A673 (cell line): ENCODE data around the gene ZFAND4.
"Not testable (repeated sequence)": the region's sequence is repeated elsewhere in the genome, so short reads cannot be mapped to it uniquely, and the experiment has no call there.

ENCODE experiments used
- CTCF ChIP-seq: fragments of 300-800, 200-600 bp; sonication (generic); conservative IDR thresholded peaks from 2 replicates; pipeline ENCODE4 v1.5.1; 2017; ENCODE audit warnings: low read depth, mild to moderate bottlenecking, antibody characterized with exemption, low read length, moderate library complexity, mixed read lengths
- EZH2 ChIP-seq: fragments of 200-600 bp; sonication (generic); IDR thresholded peaks from 2 replicates; pipeline ENCODE4 v1.6.1; 2017; ENCODE audit warnings: borderline replicate concordance, low read depth, mild to moderate bottlenecking, mixed read lengths, antibody characterized with exemption, low read length; ENCODE audit not compliant: poor library complexity, severe bottlenecking

GRCh38 chr10:45717053-45717452 is 44.5 kb upstream of the ZFAND4 start:
- not testable (repeated sequence) for TF ChIP-seq CTCF, EZH2
